Hematopoietic multipotent progenitor cell treated with erythropoietin and hydrocortisone succinate and interleukin-3 and kit ligand, for 17 days (in vitro differentiated cells): ENCODE results near the gene CXXC1.
"Not testable (repeated sequence)": the region's sequence is repeated elsewhere in the genome, so short reads cannot be mapped to it uniquely, and the experiment has no call there.

Experiments used
- DNase-seq: peaks from one replicate; pipeline ENCODE4 v3.0.0-alpha.2; 2015; ENCODE audit warnings: low spot score

Gene CXXC1

GRCh38 chr18:50274044-50274442, 13.4 kb downstream of the CXXC1 start:
- DNase-seq: no peak

- DNase-seq: no peak
Observed at GRCh38 chr18:50273203-50274043, 14.1 kb downstream of the CXXC1 start.

- no peak for DNase-seq
Observed at GRCh38 chr18:50272568-50272967, 14.9 kb downstream of the CXXC1 start.

GRCh38 chr18:50268022-50268747, 19.3 kb downstream of the CXXC1 start:
- peak; percentile 76 for DNase-seq

- no peak for DNase-seq
Observed at GRCh38 chr18:50266248-50266704, 21.2 kb downstream of the CXXC1 start, which contains the start of gene CFAP53. Gene CFAP53, minus strand, starts transcription at chr18:50266495. Its CDS starts 91 bp downstream, at chr18:50266404.

- DNase-seq: no peak
Observed at GRCh38 chr18:50262977-50263376, 24.5 kb downstream of the CXXC1 start.

GRCh38 chr18:50250935-50251334, 36.6 kb downstream of the CXXC1 start:
- DNase-seq: no peak

- no peak for DNase-seq
Observed at GRCh38 chr18:50249576-50249975, 37.9 kb downstream of the CXXC1 start.

GRCh38 chr18:50247561-50247960, 39.9 kb downstream of the CXXC1 start:
- DNase-seq: no peak

- not testable (repeated sequence) for DNase-seq
Observed at GRCh38 chr18:50241768-50242167, 45.7 kb downstream of the CXXC1 start.

- no peak for DNase-seq
Observed at GRCh38 chr18:50240080-50240563, 47.4 kb downstream of the CXXC1 start.

GRCh38 chr18:50232419-50232818, 55.1 kb downstream of the CXXC1 start:
- DNase-seq: no peak
